Caco-2 (cell line): ENCODE results near the gene SGPP2. TPM values are rescaled to one million over a fixed set of nuclear protein-coding genes. Genes with fewer than 3 reads are reported as not detected.

Source experiments
- BruUV-seq: library from RNA; stranded (reverse); fragments of 400-500 nt; replicated peaks from 2 replicates; lab custom pipeline; 2021; lab: Mats Ljungman, UMichigan
- CTCF ChIA-PET: fragments of 300-600 bp; sonication (Branson Sonifier 250); formaldehyde crosslinking; loops from one replicate; lab custom pipeline; 2022; ENCODE audit warnings: antibody characterized with exemption; lab: Charles Lee
- POLR2A ChIA-PET: fragments of 300-600 bp; sonication (Branson Sonifier 250); formaldehyde crosslinking; loops from one replicate; lab custom pipeline; 2022; ENCODE audit warnings: antibody characterized with exemption; lab: Charles Lee
- DNase-seq, 2 experiments: peaks; one replicate each; pipeline versions ENCODE4 v3.0.0 to v3.0.0-alpha.2; 2020 to 2022
- H3K27me3 ChIP-seq: replicated peaks from 2 replicates; pipeline ENCODE4 v1.6.0; 2011; ENCODE audit warnings: low read length; ENCODE audit not compliant: control insufficient read depth, insufficient read depth
- H3K36me3 ChIP-seq: 2 replicates; pipeline ENCODE4 v1.5.1; 2011; ENCODE audit warnings: low read length; ENCODE audit not compliant: control insufficient read depth, insufficient read depth
- H3K4me1 ChIP-seq: fragments of 250-450 bp; sonication (Bioruptor Pico); 2 replicates; pipeline ENCODE4 v1.5.1; 2020; ENCODE audit warnings: mild to moderate bottlenecking
- H3K4me3 ChIP-seq: 2 replicates; pipeline ENCODE4 v1.5.1; 2011; ENCODE audit warnings: low read depth, mild to moderate bottlenecking, control low read depth, low read length
- H3K9me3 ChIP-seq: fragments of 250-450 bp; sonication (Bioruptor Pico); 2 replicates; pipeline ENCODE4 v1.5.1; 2020; ENCODE audit warnings: mild to moderate bottlenecking, moderate library complexity
- H3K27ac Mint-ChIP-seq: one replicate; pipeline ENCODE4 v1.8.0; 2022; ENCODE audit warnings: mixed read lengths; ENCODE audit not compliant: unreplicated experiment
- H3K27me3 Mint-ChIP-seq: one replicate; pipeline ENCODE4 v1.8.0; 2022; ENCODE audit warnings: mixed read lengths; ENCODE audit not compliant: insufficient read depth, unreplicated experiment
- H3K36me3 Mint-ChIP-seq: one replicate; pipeline ENCODE4 v1.8.0; 2022; ENCODE audit warnings: mild to moderate bottlenecking, mixed read lengths; ENCODE audit not compliant: insufficient read depth, unreplicated experiment
- H3K4me1 Mint-ChIP-seq: one replicate; pipeline ENCODE4 v1.8.0; 2022; ENCODE audit warnings: low read depth, mixed read lengths; ENCODE audit not compliant: unreplicated experiment
- H3K4me3 Mint-ChIP-seq: one replicate; pipeline ENCODE4 v1.8.0; 2022; ENCODE audit warnings: mild to moderate bottlenecking, moderate library complexity, mixed read lengths; ENCODE audit not compliant: unreplicated experiment
- H3K9me3 Mint-ChIP-seq: one replicate; pipeline ENCODE4 v1.8.0; 2022; ENCODE audit warnings: mixed read lengths; ENCODE audit not compliant: unreplicated experiment
- CTCF ChIP-seq, 2 experiments: fragments of 200-600 bp in 1 of 2; IDR thresholded peaks; 1 replicate in 1 of 2; 2 replicates in 1 of 2; pipeline versions ENCODE4 v1.5.1 to v1.8.0; 2011 to 2022; ENCODE audit warnings: antibody characterized with exemption in 1 of 2, control low read depth in 1 of 2, inconsistent platforms in 1 of 2, low read depth in 1 of 2, low read length in 1 of 2, mild to moderate bottlenecking in 1 of 2, moderate library complexity in 1 of 2; ENCODE audit not compliant: insufficient read depth in 1 of 2, severe bottlenecking in 1 of 2, unreplicated experiment in 1 of 2
- intact Hi-C: fragments of 100-400 bp; cut with micrococcal nuclease; formaldehyde crosslinking; loops from one replicate; pipeline ENCODE4 v1.10.0; 2022; ENCODE audit not compliant: unreplicated experiment
- total RNA-seq: library from RNA; stranded (reverse); gene quantifications from 2 replicates; pipeline ENCODE4 v1.2.3, GENCODE V29; 2022

Gene SGPP2
- total RNA-seq, 1 experiment from 2014 or later: not detected

GRCh38 chr2:222421626-222422025, 2.7 kb upstream of the SGPP2 start:
- Histone ChIP-seq H3K27me3 (peaks cover 5% of the 10 kb centered on the region; the same call in 1 of the 2 replicates), H3K4me1 (0 out of 2 replicates have a peak, but pooled peaks cover 3% of the 10 kb centered on the region), H3K4me3 (no peak overlapping the region), H3K36me3 (no peaks in the 10 kb centered on the region), H3K9me3 (no peaks in the 10 kb centered on the region)
- no peaks in the 10 kb centered on the region for H3K9me3 Mint-ChIP-seq
- TF ChIP-seq CTCF (IDR thresholded peaks at IDR 0.05; ENCODE audit: insufficient read depth in 1 of 2, low read depth in 1 of 2, low read length in 1 of 2, severe bottlenecking in 1 of 2, unreplicated experiment in 1 of 2): no peak
- no peak overlapping the region for H3K27ac Mint-ChIP-seq
- no peaks in the 10 kb centered on the region for H3K36me3 Mint-ChIP-seq
- intact Hi-C loops: loop anchor here (2.0 kb wide), 1 partner anchor 27 kb away; no protein-coding TSS in a partner anchor
- DNase-seq: no peak
- peaks cover 6% of the 10 kb centered on the region for H3K4me1 Mint-ChIP-seq
- BruUV-seq: no TSS peak
- peaks cover 23% of the 10 kb centered on the region for H3K27me3 Mint-ChIP-seq
- CTCF ChIA-PET: no interaction called here
- H3K4me3 Mint-ChIP-seq: no peak overlapping the region
- POLR2A ChIA-PET: no interaction called here

GRCh38 chr2:222423186-222423585, 1.2 kb upstream of the SGPP2 start:
- BruUV-seq: no TSS peak
- ChIA-PET CTCF (no interaction called here), POLR2A (no interaction called here)
- Histone ChIP-seq H3K27me3 (peaks cover 5% of the 10 kb centered on the region; the same call in 1 of the 2 replicates), H3K36me3 (no peaks in the 10 kb centered on the region), H3K4me3 (no peak overlapping the region), H3K9me3 (no peaks in the 10 kb centered on the region), H3K4me1 (peaks cover 3% of the 10 kb centered on the region; the same call in 1 of the 2 replicates)
- H3K27me3 Mint-ChIP-seq: peaks cover 23% of the 10 kb centered on the region
- no peak for TF ChIP-seq CTCF (IDR thresholded peaks at IDR 0.05; ENCODE audit: insufficient read depth in 1 of 2, low read depth in 1 of 2, low read length in 1 of 2, severe bottlenecking in 1 of 2, unreplicated experiment in 1 of 2)
- H3K9me3 Mint-ChIP-seq: no peaks in the 10 kb centered on the region
- intact Hi-C loops: loop anchor here (2.0 kb wide), 1 partner anchor 28 kb away; no protein-coding TSS in a partner anchor
- peak overlapping the region; percentile 84 for H3K4me3 Mint-ChIP-seq
- DNase-seq: no peak
- H3K27ac Mint-ChIP-seq: no peak overlapping the region
- peaks cover 12% of the 10 kb centered on the region for H3K4me1 Mint-ChIP-seq
- no peaks in the 10 kb centered on the region for H3K36me3 Mint-ChIP-seq

- ChIA-PET CTCF (no interaction called here), POLR2A (no interaction called here)
- DNase-seq: no peak
- Mint-ChIP-seq H3K4me1 (peaks cover 12% of the 10 kb centered on the region), H3K9me3 (no peaks in the 10 kb centered on the region), H3K4me3 (peak overlapping the region; percentile 84), H3K36me3 (no peaks in the 10 kb centered on the region), H3K27me3 (peaks cover 23% of the 10 kb centered on the region), H3K27ac (no peak overlapping the region)
- intact Hi-C loops: loop anchor here (2.0 kb wide), 2 partner anchors 29 to 105 kb away; no protein-coding TSS in a partner anchor
- Histone ChIP-seq H3K36me3 (no peaks in the 10 kb centered on the region), H3K4me1 (peaks cover 3% of the 10 kb centered on the region; the same call in 1 of the 2 replicates), H3K9me3 (no peaks in the 10 kb centered on the region), H3K4me3 (peak overlapping the region; percentile 41), H3K27me3 (peaks cover 5% of the 10 kb centered on the region; the same call in 1 of the 2 replicates)
- TF ChIP-seq CTCF (IDR thresholded peaks at IDR 0.05; ENCODE audit: insufficient read depth in 1 of 2, low read depth in 1 of 2, low read length in 1 of 2, severe bottlenecking in 1 of 2, unreplicated experiment in 1 of 2): no peak
- no TSS peak for BruUV-seq
These were observed 589 bp upstream of the SGPP2 start for GRCh38 chr2:222423632-222424275.
